HG03095 (cell line): ENCODE data around the gene ADARB2.

Source experiments
- ATAC-seq: cut with Tn5 transposase; IDR thresholded peaks from one replicate; pipeline ENCODE4 v1.9.1; 2021; ENCODE audit warnings: moderate library complexity; ENCODE audit not compliant: unreplicated experiment

ADARB2 gene

GRCh38 chr10:1300218-1300617 is 437.1 kb downstream of the ADARB2 start:
- no peak for ATAC-seq

GRCh38 chr10:1299041-1299726 is 438.1 kb downstream of the ADARB2 start:
- ATAC-seq = no peak

- ATAC-seq = no peak
Observed at GRCh38 chr10:1297566-1298301, 439.6 kb downstream of the ADARB2 start.

GRCh38 chr10:1295756-1296480 is 441.4 kb downstream of the ADARB2 start:
- ATAC-seq = no peak

GRCh38 chr10:1294748-1295147 is 442.6 kb downstream of the ADARB2 start:
- ATAC-seq = no peak

GRCh38 chr10:1293636-1294435 is 443.5 kb downstream of the ADARB2 start:
- ATAC-seq = no peak

GRCh38 chr10:1293157-1293556 is 444.2 kb downstream of the ADARB2 start:
- no peak for ATAC-seq

- no peak for ATAC-seq
Observed at GRCh38 chr10:1292611-1293031, 444.7 kb downstream of the ADARB2 start.

- no peak for ATAC-seq
Observed at GRCh38 chr10:1291178-1292090, 445.9 kb downstream of the ADARB2 start.

GRCh38 chr10:1290071-1290471 is 447.3 kb downstream of the ADARB2 start:
- ATAC-seq = no peak

GRCh38 chr10:1289591-1289990 is 447.7 kb downstream of the ADARB2 start:
- no peak for ATAC-seq

- no peak for ATAC-seq
Observed at GRCh38 chr10:1287971-1288401, 449.3 kb downstream of the ADARB2 start.

- ATAC-seq = no peak
Observed at GRCh38 chr10:1287487-1287886, 449.8 kb downstream of the ADARB2 start.

GRCh38 chr10:1284076-1284475 is 453.2 kb downstream of the ADARB2 start:
- no peak for ATAC-seq

- ATAC-seq = no peak
Observed at GRCh38 chr10:1281405-1281782, 455.9 kb downstream of the ADARB2 start.

- no peak for ATAC-seq
Observed at GRCh38 chr10:1280466-1281404, 456.6 kb downstream of the ADARB2 start.

- ATAC-seq = no peak
Observed at GRCh38 chr10:1278306-1278705, 459.0 kb downstream of the ADARB2 start.

GRCh38 chr10:1274701-1275544 is 462.4 kb downstream of the ADARB2 start:
- ATAC-seq = no peak
